Lower lobe of right lung (tissue), 2 donors: Measurements from ENCODE around the gene STX2. TPM values are rescaled to one million over a fixed set of nuclear protein-coding genes. Genes with fewer than 3 reads are reported as not detected.

ENCODE experiments used
- ATAC-seq, 2 donors: fragments of 200-7000 bp; cut with Tn5 transposase; one replicate each; pipeline ENCODE4 v1.9.1; 2020 to 2022; ENCODE audit warnings: mild to moderate bottlenecking in 2 of 2, moderate library complexity in 2 of 2
- DNase-seq: peaks from one replicate; pipeline ENCODE4 v3.0.0-alpha.2; 2020
- H3K27ac ChIP-seq: fragments of 200-600 bp; one replicate; pipeline ENCODE4 v1.8.0; 2022
- H3K27me3 ChIP-seq: fragments of 200-600 bp; one replicate; pipeline ENCODE4 v1.8.0; 2022; ENCODE audit warnings: low read depth
- H3K36me3 ChIP-seq: fragments of 200-600 bp; one replicate; pipeline ENCODE4 v1.8.0; 2022; ENCODE audit warnings: mild to moderate bottlenecking
- H3K4me1 ChIP-seq: fragments of 200-600 bp; one replicate; pipeline ENCODE4 v1.8.0; 2022
- H3K4me3 ChIP-seq: fragments of 200-600 bp; one replicate; pipeline ENCODE4 v1.8.0; 2022; ENCODE audit warnings: mild to moderate bottlenecking
- H3K9me3 ChIP-seq: fragments of 200-600 bp; one replicate; pipeline ENCODE4 v1.8.0; 2022
- intact Hi-C: fragments of 100-400 bp; cut with DNase I; formaldehyde crosslinking; loops from one replicate; pipeline ENCODE4 v1.11.0; 2022
- total RNA-seq: library from RNA; stranded (reverse); fragmentation: NEBNext Ultra II Directional; extraction: Animal tissue kit (Norgen Biotek cat#: 25700); gene quantifications from one replicate; pipeline ENCODE4 v1.2.1, GENCODE V29; 2021
- TF ChIP-seq, protein P1 (sequence below): fragments of 200-600 bp; IDR thresholded peaks from one replicate; pipeline ENCODE4 v1.8.0; 2022; ENCODE audit warnings: antibody characterized with exemption, mild to moderate bottlenecking
- donor health status: DM: no; HTN: yes; CAD: no; lungs with severe emphysema.

Gene STX2
- total RNA-seq, 1 donor from 2014 or later = 24.6 TPM

GRCh38 chr12:130764475-130765185, 74.4 kb downstream of the STX2 start:
- H3K36me3 ChIP-seq = no peaks in the 10 kb centered on the region
- TF ChIP-seq, protein P1, sequence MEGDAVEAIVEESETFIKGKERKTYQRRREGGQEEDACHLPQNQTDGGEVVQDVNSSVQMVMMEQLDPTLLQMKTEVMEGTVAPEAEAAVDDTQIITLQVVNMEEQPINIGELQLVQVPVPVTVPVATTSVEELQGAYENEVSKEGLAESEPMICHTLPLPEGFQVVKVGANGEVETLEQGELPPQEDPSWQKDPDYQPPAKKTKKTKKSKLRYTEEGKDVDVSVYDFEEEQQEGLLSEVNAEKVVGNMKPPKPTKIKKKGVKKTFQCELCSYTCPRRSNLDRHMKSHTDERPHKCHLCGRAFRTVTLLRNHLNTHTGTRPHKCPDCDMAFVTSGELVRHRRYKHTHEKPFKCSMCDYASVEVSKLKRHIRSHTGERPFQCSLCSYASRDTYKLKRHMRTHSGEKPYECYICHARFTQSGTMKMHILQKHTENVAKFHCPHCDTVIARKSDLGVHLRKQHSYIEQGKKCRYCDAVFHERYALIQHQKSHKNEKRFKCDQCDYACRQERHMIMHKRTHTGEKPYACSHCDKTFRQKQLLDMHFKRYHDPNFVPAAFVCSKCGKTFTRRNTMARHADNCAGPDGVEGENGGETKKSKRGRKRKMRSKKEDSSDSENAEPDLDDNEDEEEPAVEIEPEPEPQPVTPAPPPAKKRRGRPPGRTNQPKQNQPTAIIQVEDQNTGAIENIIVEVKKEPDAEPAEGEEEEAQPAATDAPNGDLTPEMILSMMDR = no peak
- intact Hi-C loops = no loop called here
- H3K9me3 ChIP-seq = no peaks in the 10 kb centered on the region
- DNase-seq = no peak
- peaks cover 17% of the 10 kb centered on the region for H3K27me3 ChIP-seq
- no peaks in the 10 kb centered on the region for H3K4me1 ChIP-seq
- H3K27ac ChIP-seq = no peak overlapping the region
- H3K4me3 ChIP-seq = no peak overlapping the region
- no peak for ATAC-seq

GRCh38 chr12:130764073-130764472, 75.0 kb downstream of the STX2 start:
- ATAC-seq (no peak), DNase-seq (no peak)
- Histone ChIP-seq H3K27ac (no peak overlapping the region), H3K4me3 (no peak overlapping the region), H3K36me3 (no peaks in the 10 kb centered on the region), H3K27me3 (peaks cover 17% of the 10 kb centered on the region), H3K9me3 (no peaks in the 10 kb centered on the region), H3K4me1 (no peaks in the 10 kb centered on the region)
- TF ChIP-seq, protein P1 = no peak
- intact Hi-C loops = no loop called here

- DNase-seq = no peak
- intact Hi-C loops = no loop called here
- no peaks in the 10 kb centered on the region for H3K4me1 ChIP-seq
- no peak overlapping the region for H3K4me3 ChIP-seq
- TF ChIP-seq, protein P1 = no peak
- H3K9me3 ChIP-seq = no peaks in the 10 kb centered on the region
- peaks cover 14% of the 10 kb centered on the region for H3K27me3 ChIP-seq
- no peak for ATAC-seq
- no peaks in the 10 kb centered on the region for H3K36me3 ChIP-seq
- no peak overlapping the region for H3K27ac ChIP-seq
Observed at GRCh38 chr12:130762319-130762675, 76.8 kb downstream of the STX2 start.

- H3K9me3 ChIP-seq = no peaks in the 10 kb centered on the region
- H3K4me1 ChIP-seq = no peaks in the 10 kb centered on the region
- peak; percentile 28 to 33 for ATAC-seq
- no peaks in the 10 kb centered on the region for H3K36me3 ChIP-seq
- DNase-seq = no peak
- H3K4me3 ChIP-seq = no peak overlapping the region
- H3K27me3 ChIP-seq = peaks cover 11% of the 10 kb centered on the region
- H3K27ac ChIP-seq = no peak overlapping the region
- intact Hi-C loops = no loop called here
- TF ChIP-seq, protein P1 = peak; percentile 36
Observed at GRCh38 chr12:130761537-130762318, 77.3 kb downstream of the STX2 start.

GRCh38 chr12:130754234-130754901, 84.7 kb downstream of the STX2 start:
- H3K27ac ChIP-seq = no peak overlapping the region
- peaks cover 3% of the 10 kb centered on the region for H3K9me3 ChIP-seq
- H3K36me3 ChIP-seq = no peaks in the 10 kb centered on the region
- no peak overlapping the region for H3K4me3 ChIP-seq
- TF ChIP-seq, protein P1 = no peak
- ATAC-seq = no peak
- H3K4me1 ChIP-seq = no peaks in the 10 kb centered on the region
- intact Hi-C loops = no loop called here
- DNase-seq = no peak
- peaks cover 8% of the 10 kb centered on the region for H3K27me3 ChIP-seq
